HG03354 (cell line): ENCODE results near the gene ROMO1.
"Not testable (repeated sequence)": the region's sequence is repeated elsewhere in the genome, so short reads cannot be mapped to it uniquely, and the experiment has no call there.

Experiments used
- ATAC-seq: cut with Tn5 transposase; IDR thresholded peaks from one replicate; pipeline ENCODE4 v1.9.1; 2021; ENCODE audit warnings: mild to moderate bottlenecking; ENCODE audit not compliant: unreplicated experiment, poor library complexity, severe bottlenecking

ROMO1 gene

DNA sequence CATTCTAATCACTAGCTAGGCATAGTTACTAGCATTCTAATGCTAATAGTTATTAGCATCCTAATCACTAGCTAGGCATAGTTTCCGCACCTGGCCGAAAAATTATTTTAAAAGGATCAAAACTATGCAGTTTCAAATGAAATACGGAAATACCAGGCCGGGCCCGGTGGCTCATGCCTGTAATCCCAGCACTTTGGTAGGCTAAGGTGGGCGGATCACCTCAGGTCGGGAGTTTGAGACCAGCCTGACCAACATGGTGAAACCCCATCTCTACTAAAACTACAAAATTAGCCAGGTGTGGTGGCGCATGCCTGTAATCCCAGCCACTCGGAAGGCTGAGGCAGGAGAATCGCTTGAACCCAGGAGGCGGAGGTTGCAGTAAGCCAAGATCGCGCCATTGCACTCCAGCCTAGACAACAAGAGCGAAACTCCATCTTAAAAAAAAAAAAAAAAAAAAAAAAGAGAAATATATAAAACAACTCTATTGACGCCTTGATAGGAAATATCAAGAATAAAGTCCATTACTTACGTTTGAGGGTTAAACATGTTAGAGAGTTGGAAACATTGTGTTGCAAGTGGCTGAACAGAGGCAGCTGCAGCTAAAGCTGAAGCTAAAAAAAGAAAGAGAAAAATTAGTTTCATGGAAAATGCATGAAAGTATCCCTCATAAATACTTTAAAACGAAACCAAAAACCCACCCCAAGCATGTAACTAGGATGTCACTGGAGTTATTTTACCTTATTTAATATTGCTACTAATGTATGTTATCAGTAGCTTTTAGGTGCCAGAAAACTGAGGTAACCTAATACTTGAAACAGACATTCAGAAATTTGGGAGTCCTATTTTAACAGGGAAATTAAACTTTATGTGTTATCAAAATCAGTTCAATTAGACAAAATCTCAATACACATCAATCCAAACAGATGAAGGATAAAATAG is 7.7 kb downstream of the ROMO1 start:
- ATAC-seq, result not testable (repeated sequence)

DNA sequence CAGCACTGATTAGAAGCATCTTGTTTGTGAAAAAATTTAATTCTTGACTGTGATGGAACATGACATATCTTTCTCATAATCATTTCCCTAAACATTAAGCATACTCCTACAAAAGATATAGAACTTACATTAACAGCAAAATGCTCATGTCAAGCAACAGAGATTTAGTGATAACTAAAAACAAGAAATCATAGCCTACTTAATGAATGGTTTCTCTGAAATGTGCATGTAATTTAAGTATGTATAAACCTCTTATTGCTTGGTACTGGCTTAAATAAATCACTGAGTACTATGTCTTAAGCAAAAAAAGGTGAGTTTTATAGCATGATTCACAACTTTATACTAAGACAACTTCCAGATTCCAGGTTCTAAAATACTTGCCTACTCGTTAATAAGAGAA is 9.3 kb downstream of the ROMO1 start:
- ATAC-seq, result no peak

GRCh38 chr20:35709259-35709658 is 10.1 kb downstream of the ROMO1 start:
- no peak for ATAC-seq

- no peak for ATAC-seq
These were observed 10.8 kb downstream of the ROMO1 start for GRCh38 chr20:35710039-35710438.

GRCh38 chr20:35710884-35711587 is 11.8 kb downstream of the ROMO1 start:
- no peak for ATAC-seq

DNA sequence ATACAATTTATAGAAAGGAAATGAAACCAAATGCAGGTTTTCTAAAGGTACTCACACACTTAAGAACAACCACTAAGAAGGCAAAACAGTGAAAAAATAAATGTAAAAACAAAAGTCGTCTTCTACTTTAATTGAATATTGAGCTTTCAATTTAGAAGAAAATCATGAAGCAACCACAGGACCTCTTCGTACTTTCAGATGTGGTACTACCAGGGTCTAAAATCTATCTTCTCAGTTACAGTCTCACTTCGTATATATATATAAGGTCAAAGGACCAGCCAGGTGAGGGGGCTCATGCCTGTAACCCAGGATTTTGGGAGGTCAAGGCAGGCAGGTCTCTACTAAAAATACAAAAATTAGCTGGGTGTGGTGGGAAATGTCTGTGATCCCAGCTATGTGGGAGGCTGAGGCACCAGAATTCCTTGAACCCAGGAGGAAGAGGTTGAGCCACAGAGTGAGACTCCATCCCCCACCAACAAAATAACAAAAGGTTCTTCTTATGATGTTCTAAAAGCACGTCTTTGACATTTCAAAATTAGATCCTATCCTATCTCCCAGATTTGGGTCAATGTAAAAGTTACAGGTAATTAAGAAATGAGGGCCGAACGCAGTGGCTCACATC is 12.5 kb downstream of the ROMO1 start:
- no peak for ATAC-seq

- not testable (repeated sequence) for ATAC-seq
These were observed 13.9 kb downstream of the ROMO1 start for GRCh38 chr20:35713120-35713519.

DNA sequence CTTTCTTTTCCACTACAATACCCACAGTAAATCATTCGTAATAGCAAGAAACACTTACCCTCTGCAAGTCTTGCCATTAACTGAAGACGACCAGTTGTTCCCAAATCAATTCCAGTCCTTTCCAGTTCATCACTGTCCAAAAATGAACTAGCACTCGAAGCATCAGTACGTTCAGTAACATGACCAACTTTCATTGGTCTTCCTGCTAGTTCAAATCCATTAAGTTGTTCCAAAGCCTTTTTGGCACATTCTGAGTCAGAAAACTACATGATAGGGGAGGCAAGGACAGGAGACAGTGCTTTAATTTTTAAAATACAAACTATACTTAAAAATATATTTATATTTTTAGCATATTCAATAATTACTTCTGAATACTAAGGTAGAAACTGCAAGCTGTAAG is 14.9 kb downstream of the ROMO1 start:
- ATAC-seq, result no peak

DNA sequence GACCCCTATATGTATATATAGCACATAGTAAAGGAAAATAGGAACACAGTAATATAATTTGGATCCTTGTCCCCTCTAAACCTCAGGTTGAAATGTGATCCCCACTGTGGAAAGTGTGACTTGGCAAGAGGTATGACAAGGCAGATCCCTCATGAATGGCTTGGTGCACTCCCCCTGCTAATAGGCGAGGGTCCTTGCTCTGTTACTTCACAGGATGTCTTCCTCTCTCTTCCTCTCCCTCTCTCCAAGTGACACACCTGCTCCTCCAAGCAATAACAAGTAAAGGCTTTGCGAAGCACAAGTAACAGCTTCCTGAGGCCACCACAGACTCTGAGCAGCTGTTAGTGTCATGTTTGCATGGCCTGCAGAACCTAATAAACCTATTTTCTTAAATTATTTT is 16.4 kb downstream of the ROMO1 start:
- ATAC-seq, result no peak

- no peak for ATAC-seq
These were observed 17.1 kb downstream of the ROMO1 start for GRCh38 chr20:35716330-35716729.

GRCh38 chr20:35718321-35718720 is 19.1 kb downstream of the ROMO1 start:
- ATAC-seq, result not testable (repeated sequence)

DNA sequence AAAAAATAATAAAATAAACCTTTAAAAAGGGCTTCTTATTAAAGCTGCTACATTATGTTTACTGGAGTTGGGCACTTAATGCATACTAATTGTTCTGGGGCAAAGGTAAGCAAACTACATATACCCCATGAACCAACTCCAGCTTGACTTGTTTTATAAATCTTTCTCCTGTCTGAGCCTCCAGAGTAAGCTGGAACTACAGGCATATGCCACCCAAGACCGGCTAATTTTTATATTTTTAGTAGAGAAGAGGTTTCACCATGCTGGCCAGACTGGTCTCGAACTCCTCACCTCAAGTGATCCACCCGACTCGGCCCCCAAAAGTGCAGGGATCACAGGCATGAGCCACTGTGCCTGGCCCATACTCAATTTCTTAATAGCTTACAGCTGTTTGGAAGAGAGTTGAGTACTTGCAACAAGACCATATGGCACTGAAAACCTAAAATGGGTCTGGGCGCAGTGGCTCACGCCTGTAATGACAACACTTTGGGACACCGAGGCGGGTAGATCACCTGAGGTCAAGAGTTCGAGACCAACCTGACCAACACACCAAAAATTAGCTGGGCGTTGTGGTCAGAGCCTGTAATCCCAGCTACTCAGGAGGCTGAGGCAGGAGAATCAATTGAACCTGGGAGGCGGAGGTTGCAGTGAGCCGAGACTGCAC is 19.9 kb downstream of the ROMO1 start:
- ATAC-seq, result no peak

- ATAC-seq, result no peak
These were observed 20.5 kb downstream of the ROMO1 start for GRCh38 chr20:35719717-35720116.

DNA sequence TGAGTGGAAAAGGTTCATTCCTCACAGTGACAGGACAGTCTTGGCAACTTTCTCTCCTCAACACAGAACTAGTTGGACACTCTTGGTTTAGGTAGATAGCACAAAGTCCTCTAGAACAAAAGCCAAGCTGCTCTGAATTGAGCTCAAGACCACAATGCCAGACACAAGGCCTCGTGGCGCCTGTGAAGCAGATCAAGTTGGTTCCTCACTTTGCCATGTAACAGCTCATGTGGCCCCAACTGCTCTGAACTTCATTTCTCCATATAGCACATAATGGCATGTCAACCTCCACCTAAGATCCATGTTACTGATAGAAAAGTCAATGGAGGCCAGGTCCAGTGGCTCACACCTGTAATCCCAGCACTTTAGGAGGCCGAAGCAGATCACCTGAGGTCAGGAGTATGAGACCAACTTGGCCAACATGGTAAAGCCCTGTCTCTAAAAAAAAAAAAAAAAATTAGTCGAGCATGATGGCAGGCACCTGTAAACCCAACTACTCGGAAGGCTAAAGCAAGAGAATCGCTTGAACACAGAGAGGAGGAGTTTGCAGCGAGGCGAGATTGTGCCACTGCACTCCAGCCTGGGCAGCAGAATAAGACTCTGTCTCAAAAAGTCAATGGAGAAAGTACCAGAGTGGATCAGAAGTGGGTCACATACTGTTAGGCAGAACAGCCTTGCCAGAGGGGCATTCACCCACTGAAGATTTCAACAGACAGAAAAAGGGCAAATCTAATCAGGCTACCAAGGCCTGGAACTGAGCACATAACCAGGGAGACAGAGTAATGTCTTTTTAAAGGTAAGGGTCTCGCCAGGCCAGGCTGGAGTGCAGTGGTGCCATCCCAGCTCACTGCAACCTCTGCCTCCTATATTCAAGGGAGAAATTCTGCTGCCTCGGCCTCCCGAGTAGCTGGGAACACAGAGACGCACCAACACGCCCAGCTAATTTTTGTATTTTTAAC is 21.2 kb downstream of the ROMO1 start:
- ATAC-seq, result no peak

DNA sequence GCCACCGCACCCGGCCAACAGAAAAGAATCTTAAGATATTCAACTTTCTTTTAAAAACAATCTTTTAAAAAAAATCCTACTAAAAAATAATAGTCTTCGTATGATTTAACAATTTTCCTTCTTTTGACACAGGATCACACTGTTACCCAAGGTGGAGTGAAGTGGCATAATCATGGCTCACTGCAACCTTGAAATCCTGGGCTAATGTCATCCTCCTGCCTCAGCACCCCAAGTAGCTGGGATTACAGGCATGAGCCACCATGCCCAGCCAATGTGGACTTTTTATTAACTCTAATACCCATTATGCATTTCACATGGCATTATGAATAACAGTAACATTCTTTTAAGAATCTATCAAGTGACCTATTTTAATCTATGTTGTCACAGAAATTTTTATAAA is 22.0 kb downstream of the ROMO1 start:
- ATAC-seq, result no peak

- no peak for ATAC-seq
These were observed 22.4 kb downstream of the ROMO1 start for GRCh38 chr20:35721621-35722020.

GRCh38 chr20:35723275-35723639 is 24.1 kb downstream of the ROMO1 start:
- not testable (repeated sequence) for ATAC-seq

GRCh38 chr20:35723652-35724320 is 24.6 kb downstream of the ROMO1 start:
- ATAC-seq, result not testable (repeated sequence)
